ENCODE data around the gene NEAT1. TPM values are rescaled to one million over a fixed set of nuclear protein-coding genes. Genes with fewer than 3 reads are reported as not detected.

The NEAT1 gene
- total and polyA plus RNA-seq, 2 of the 8 experiments (the other 6 are each of a cell fraction or from before 2014, with no cell fraction given), result 2.4 to 10.7 TPM

DNA sequence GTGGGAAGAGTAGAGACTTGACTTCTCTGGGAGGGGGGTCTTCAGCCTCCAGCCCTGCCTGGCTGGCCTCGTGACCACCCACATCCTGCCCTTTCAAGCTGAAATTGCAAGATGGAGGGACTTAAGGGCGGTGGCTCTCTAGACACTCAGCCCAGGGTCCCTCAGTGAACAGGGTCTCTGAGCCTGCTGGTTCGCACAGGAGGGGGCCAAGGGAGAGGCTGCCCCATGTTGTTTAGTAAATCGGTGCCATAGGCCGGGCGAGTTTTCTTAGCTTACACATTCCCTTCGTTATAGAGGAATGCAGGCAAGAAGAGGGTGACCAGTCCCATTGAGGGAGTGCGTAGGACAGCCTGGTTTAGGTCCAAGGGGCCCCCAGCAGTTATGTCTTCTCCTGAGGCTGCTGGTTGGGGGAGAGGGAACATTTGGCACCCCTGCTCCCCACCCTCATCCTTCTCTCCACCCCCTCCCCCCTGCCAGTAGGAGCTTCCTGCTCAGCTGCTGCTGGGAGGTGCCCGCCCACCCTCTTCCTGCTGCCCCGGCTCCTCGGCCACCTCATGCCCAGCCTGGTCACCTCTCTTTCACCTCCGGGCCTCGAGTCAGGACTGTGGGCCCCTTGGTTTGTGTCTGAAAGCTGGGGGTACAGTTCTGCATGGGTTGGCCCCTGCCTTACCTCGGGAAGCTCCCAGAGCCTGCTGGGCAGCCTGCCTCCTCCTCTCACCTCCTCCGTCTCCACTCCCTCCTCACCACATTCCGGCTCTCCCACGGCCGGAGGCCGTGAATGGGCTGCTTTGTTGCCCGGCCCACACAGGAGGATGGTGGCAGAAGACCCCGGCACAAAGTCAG, 32.3 kb upstream of the NEAT1 start (continued):
- TF ChIP-seq, protein P1, sequence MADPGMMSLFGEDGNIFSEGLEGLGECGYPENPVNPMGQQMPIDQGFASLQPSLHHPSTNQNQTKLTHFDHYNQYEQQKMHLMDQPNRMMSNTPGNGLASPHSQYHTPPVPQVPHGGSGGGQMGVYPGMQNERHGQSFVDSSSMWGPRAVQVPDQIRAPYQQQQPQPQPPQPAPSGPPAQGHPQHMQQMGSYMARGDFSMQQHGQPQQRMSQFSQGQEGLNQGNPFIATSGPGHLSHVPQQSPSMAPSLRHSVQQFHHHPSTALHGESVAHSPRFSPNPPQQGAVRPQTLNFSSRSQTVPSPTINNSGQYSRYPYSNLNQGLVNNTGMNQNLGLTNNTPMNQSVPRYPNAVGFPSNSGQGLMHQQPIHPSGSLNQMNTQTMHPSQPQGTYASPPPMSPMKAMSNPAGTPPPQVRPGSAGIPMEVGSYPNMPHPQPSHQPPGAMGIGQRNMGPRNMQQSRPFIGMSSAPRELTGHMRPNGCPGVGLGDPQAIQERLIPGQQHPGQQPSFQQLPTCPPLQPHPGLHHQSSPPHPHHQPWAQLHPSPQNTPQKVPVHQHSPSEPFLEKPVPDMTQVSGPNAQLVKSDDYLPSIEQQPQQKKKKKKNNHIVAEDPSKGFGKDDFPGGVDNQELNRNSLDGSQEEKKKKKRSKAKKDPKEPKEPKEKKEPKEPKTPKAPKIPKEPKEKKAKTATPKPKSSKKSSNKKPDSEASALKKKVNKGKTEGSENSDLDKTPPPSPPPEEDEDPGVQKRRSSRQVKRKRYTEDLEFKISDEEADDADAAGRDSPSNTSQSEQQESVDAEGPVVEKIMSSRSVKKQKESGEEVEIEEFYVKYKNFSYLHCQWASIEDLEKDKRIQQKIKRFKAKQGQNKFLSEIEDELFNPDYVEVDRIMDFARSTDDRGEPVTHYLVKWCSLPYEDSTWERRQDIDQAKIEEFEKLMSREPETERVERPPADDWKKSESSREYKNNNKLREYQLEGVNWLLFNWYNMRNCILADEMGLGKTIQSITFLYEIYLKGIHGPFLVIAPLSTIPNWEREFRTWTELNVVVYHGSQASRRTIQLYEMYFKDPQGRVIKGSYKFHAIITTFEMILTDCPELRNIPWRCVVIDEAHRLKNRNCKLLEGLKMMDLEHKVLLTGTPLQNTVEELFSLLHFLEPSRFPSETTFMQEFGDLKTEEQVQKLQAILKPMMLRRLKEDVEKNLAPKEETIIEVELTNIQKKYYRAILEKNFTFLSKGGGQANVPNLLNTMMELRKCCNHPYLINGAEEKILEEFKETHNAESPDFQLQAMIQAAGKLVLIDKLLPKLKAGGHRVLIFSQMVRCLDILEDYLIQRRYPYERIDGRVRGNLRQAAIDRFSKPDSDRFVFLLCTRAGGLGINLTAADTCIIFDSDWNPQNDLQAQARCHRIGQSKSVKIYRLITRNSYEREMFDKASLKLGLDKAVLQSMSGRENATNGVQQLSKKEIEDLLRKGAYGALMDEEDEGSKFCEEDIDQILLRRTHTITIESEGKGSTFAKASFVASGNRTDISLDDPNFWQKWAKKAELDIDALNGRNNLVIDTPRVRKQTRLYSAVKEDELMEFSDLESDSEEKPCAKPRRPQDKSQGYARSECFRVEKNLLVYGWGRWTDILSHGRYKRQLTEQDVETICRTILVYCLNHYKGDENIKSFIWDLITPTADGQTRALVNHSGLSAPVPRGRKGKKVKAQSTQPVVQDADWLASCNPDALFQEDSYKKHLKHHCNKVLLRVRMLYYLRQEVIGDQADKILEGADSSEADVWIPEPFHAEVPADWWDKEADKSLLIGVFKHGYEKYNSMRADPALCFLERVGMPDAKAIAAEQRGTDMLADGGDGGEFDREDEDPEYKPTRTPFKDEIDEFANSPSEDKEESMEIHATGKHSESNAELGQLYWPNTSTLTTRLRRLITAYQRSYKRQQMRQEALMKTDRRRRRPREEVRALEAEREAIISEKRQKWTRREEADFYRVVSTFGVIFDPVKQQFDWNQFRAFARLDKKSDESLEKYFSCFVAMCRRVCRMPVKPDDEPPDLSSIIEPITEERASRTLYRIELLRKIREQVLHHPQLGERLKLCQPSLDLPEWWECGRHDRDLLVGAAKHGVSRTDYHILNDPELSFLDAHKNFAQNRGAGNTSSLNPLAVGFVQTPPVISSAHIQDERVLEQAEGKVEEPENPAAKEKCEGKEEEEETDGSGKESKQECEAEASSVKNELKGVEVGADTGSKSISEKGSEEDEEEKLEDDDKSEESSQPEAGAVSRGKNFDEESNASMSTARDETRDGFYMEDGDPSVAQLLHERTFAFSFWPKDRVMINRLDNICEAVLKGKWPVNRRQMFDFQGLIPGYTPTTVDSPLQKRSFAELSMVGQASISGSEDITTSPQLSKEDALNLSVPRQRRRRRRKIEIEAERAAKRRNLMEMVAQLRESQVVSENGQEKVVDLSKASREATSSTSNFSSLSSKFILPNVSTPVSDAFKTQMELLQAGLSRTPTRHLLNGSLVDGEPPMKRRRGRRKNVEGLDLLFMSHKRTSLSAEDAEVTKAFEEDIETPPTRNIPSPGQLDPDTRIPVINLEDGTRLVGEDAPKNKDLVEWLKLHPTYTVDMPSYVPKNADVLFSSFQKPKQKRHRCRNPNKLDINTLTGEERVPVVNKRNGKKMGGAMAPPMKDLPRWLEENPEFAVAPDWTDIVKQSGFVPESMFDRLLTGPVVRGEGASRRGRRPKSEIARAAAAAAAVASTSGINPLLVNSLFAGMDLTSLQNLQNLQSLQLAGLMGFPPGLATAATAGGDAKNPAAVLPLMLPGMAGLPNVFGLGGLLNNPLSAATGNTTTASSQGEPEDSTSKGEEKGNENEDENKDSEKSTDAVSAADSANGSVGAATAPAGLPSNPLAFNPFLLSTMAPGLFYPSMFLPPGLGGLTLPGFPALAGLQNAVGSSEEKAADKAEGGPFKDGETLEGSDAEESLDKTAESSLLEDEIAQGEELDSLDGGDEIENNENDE (IDR thresholded peaks at IDR 0.05; ENCODE audit: insufficient replicate concordance, low read length), result no peak
- no peak for TF ChIP-seq HDAC6 (IDR thresholded peaks at IDR 0.05; ENCODE audit: low read depth, low read length)
- TF ChIP-seq KDM5A (IDR thresholded peaks at IDR 0.05; ENCODE audit: low read length), result no peak

Data from H1 (cell line).